MM.1S (cell line): ENCODE measurements around the gene ELOA.

Source experiments
- CTCF ChIP-seq: fragments of 300-600 bp; sonication (generic); IDR thresholded peaks from 2 replicates; pipeline ENCODE4 v1.5.1; 2016; ENCODE audit warnings: antibody characterized with exemption, low read length, mixed read lengths
- EZH2 ChIP-seq: fragments of 300-600 bp; sonication (generic); optimal IDR thresholded peaks from 2 replicates; pipeline ENCODE3; 2017; ENCODE audit warnings: low read depth, mild to moderate bottlenecking, antibody characterized with exemption, low read length, mixed read lengths
- EZH2phosphoT487 ChIP-seq: fragments of 300-600 bp; sonication (generic); IDR thresholded peaks from 2 replicates; pipeline ENCODE4 v1.6.1; 2018; ENCODE audit warnings: antibody characterized with exemption, low read length

GRCh38 chr1:23776217-23776616, 32.9 kb downstream of the ELOA start:
- TF ChIP-seq CTCF = no peak
- TF ChIP-seq EZH2phosphoT487 = no peak
- TF ChIP-seq EZH2 = no peak
